Measurements from ENCODE around the gene SCGB1D2. TPM values are rescaled to one million over a fixed set of nuclear protein-coding genes. Genes with fewer than 3 reads are reported as not detected.

SCGB1D2 gene
- total and polyA plus RNA-seq, 4 donors, result not detected

GRCh38 chr11:62264004-62264403, 22.0 kb downstream of the SCGB1D2 start:
- no peak for TF ChIP-seq CTCF (IDR thresholded peaks at IDR 0.05; ENCODE audit: control extremely low read depth, extremely low read depth)
- DNase-seq (no peak), ATAC-seq (ENCODE audit: insufficient read depth, low FRiP score) (no peak)
- no peaks in the 10 kb centered on the region for H3K4me1 ChIP-seq (ENCODE audit: control insufficient read depth in 5 of 5, insufficient read depth in 5 of 5, low read length in 5 of 5)
- 75% methylated on average over 1 of the region's 1 CpG for WGBS, 2 donors
- peaks cover 0 to 10% (median 0%) of the 10 kb centered on the region in 3 donors for H3K27me3 ChIP-seq (ENCODE audit: control insufficient read depth in 3 of 3, insufficient read depth in 3 of 3, low read length in 2 of 3)
- no peak overlapping the region for H3K9ac ChIP-seq (ENCODE audit: insufficient read depth in 1 of 2, low read length in 2 of 2)
- H3K27ac ChIP-seq (ENCODE audit: low read depth in 1 of 2, low read length in 1 of 2), result no peak overlapping the region
- H3K4me3 ChIP-seq, result no peak overlapping the region
- H3K36me3 ChIP-seq (ENCODE audit: control insufficient read depth in 4 of 4, insufficient read depth in 4 of 4, low read length in 4 of 4), result no peaks in the 10 kb centered on the region
- H3K9me3 ChIP-seq (ENCODE audit: control insufficient read depth in 4 of 4, insufficient read depth in 3 of 4, low read length in 3 of 4), result peaks cover 0 to 3% (median 0%) of the 10 kb centered on the region in 4 donors

- WGBS, 2 donors, result 66 to 81% methylated on average over 4 of the region's 4 CpGs
- peaks cover 3 to 13% (median 3%) of the 10 kb centered on the region in 3 donors for H3K27me3 ChIP-seq (ENCODE audit: control insufficient read depth in 3 of 3, insufficient read depth in 3 of 3, low read length in 2 of 3)
- TF ChIP-seq CTCF (IDR thresholded peaks at IDR 0.05; ENCODE audit: control extremely low read depth, extremely low read depth), result no peak
- no peak overlapping the region for H3K27ac ChIP-seq (ENCODE audit: low read depth in 1 of 2, low read length in 1 of 2)
- ATAC-seq (ENCODE audit: insufficient read depth, low FRiP score) (no peak), DNase-seq (no peak)
- no peaks in the 10 kb centered on the region for H3K4me1 ChIP-seq (ENCODE audit: control insufficient read depth in 5 of 5, insufficient read depth in 5 of 5, low read length in 5 of 5)
- H3K9me3 ChIP-seq (ENCODE audit: control insufficient read depth in 4 of 4, insufficient read depth in 3 of 4, low read length in 3 of 4), result peaks cover 0 to 6% (median 0%) of the 10 kb centered on the region in 4 donors
- H3K9ac ChIP-seq (ENCODE audit: insufficient read depth in 1 of 2, low read length in 2 of 2), result no peak overlapping the region
- no peak overlapping the region for H3K4me3 ChIP-seq
- H3K36me3 ChIP-seq (ENCODE audit: control insufficient read depth in 4 of 4, insufficient read depth in 4 of 4, low read length in 4 of 4), result no peaks in the 10 kb centered on the region
Observed at GRCh38 chr11:62266558-62266957, 24.5 kb downstream of the SCGB1D2 start.

GRCh38 chr11:62267050-62267449, 25.0 kb downstream of the SCGB1D2 start:
- ATAC-seq (ENCODE audit: insufficient read depth, low FRiP score) (no peak), DNase-seq (no peak)
- peaks cover 3 to 14% (median 3%) of the 10 kb centered on the region in 3 donors for H3K27me3 ChIP-seq (ENCODE audit: control insufficient read depth in 3 of 3, insufficient read depth in 3 of 3, low read length in 2 of 3)
- 75 to 85% methylated on average over 1 of the region's 1 CpG for WGBS, 2 donors
- no peaks in the 10 kb centered on the region for H3K4me1 ChIP-seq (ENCODE audit: control insufficient read depth in 5 of 5, insufficient read depth in 5 of 5, low read length in 5 of 5)
- no peak overlapping the region for H3K27ac ChIP-seq (ENCODE audit: low read depth in 1 of 2, low read length in 1 of 2)
- TF ChIP-seq CTCF (IDR thresholded peaks at IDR 0.05; ENCODE audit: control extremely low read depth, extremely low read depth), result no peak
- no peak overlapping the region for H3K9ac ChIP-seq (ENCODE audit: insufficient read depth in 1 of 2, low read length in 2 of 2)
- no peak overlapping the region for H3K4me3 ChIP-seq
- no peaks in the 10 kb centered on the region for H3K36me3 ChIP-seq (ENCODE audit: control insufficient read depth in 4 of 4, insufficient read depth in 4 of 4, low read length in 4 of 4)
- H3K9me3 ChIP-seq (ENCODE audit: control insufficient read depth in 4 of 4, insufficient read depth in 3 of 4, low read length in 3 of 4), result peaks cover 0 to 6% (median 0%) of the 10 kb centered on the region in 4 donors

- Histone ChIP-seq H3K27me3 (ENCODE audit: control insufficient read depth in 3 of 3, insufficient read depth in 3 of 3, low read length in 2 of 3) (peaks cover 3 to 16% (median 3%) of the 10 kb centered on the region in 3 donors), H3K36me3 (ENCODE audit: control insufficient read depth in 4 of 4, insufficient read depth in 4 of 4, low read length in 4 of 4) (no peaks in the 10 kb centered on the region), H3K9ac (ENCODE audit: insufficient read depth in 1 of 2, low read length in 2 of 2) (no peak overlapping the region), H3K4me3 (no peak overlapping the region), H3K9me3 (ENCODE audit: control insufficient read depth in 4 of 4, insufficient read depth in 3 of 4, low read length in 3 of 4) (peaks cover 0 to 6% (median 0%) of the 10 kb centered on the region in 4 donors), H3K4me1 (ENCODE audit: control insufficient read depth in 5 of 5, insufficient read depth in 5 of 5, low read length in 5 of 5) (no peaks in the 10 kb centered on the region), H3K27ac (ENCODE audit: low read depth in 1 of 2, low read length in 1 of 2) (no peak overlapping the region)
- DNase-seq (no peak), ATAC-seq (ENCODE audit: insufficient read depth, low FRiP score) (no peak)
- 76 to 90% methylated on average over 3 of the region's 3 CpGs for WGBS, 2 donors
- TF ChIP-seq CTCF (IDR thresholded peaks at IDR 0.05; ENCODE audit: control extremely low read depth, extremely low read depth), result no peak
Observed at GRCh38 chr11:62267576-62267975, 25.5 kb downstream of the SCGB1D2 start.

Data from lung (tissue), 12 donors.